Measurements from ENCODE around the gene ACP7. TPM values are rescaled to one million over a fixed set of nuclear protein-coding genes. Genes with fewer than 3 reads are reported as not detected.
"Not testable (repeated sequence)": the region's sequence is repeated elsewhere in the genome, so short reads cannot be mapped to it uniquely, and the experiment has no call there.

Gene ACP7
- total RNA-seq, 4 donors from 2014 or later: not detected

DNA sequence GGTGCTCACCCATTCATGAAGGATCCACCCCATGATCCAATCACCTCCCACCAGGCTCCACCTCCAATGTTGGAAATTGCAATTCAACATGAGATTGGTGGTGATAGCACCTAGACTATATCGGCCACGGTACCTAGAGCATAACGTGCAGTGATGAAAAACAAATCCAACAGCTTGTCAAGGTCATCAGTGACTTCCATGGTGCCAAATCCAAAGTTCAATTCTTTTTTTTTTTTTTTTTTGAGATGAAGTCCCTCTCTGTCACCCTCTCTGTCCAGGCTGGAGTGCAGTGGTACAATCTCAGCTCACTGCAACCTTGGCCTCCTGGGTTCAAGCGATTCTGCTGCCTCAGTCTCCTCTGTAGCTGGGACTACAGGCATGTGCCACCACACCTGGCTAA lies 17.1 kb upstream of the ACP7 start:
- H3K27me3 ChIP-seq: no peaks in the 10 kb centered on the region
- H3K36me3 ChIP-seq: no peaks in the 10 kb centered on the region
- H3K4me1 ChIP-seq: no peaks in the 10 kb centered on the region
- no peak overlapping the region for H3K4me3 ChIP-seq
- TF ChIP-seq, protein P1, sequence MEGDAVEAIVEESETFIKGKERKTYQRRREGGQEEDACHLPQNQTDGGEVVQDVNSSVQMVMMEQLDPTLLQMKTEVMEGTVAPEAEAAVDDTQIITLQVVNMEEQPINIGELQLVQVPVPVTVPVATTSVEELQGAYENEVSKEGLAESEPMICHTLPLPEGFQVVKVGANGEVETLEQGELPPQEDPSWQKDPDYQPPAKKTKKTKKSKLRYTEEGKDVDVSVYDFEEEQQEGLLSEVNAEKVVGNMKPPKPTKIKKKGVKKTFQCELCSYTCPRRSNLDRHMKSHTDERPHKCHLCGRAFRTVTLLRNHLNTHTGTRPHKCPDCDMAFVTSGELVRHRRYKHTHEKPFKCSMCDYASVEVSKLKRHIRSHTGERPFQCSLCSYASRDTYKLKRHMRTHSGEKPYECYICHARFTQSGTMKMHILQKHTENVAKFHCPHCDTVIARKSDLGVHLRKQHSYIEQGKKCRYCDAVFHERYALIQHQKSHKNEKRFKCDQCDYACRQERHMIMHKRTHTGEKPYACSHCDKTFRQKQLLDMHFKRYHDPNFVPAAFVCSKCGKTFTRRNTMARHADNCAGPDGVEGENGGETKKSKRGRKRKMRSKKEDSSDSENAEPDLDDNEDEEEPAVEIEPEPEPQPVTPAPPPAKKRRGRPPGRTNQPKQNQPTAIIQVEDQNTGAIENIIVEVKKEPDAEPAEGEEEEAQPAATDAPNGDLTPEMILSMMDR (IDR thresholded peaks at IDR 0.05): no peak
- no peak for TF ChIP-seq POLR2A (IDR thresholded peaks at IDR 0.05)
- H3K9me3 ChIP-seq: no peaks in the 10 kb centered on the region
- no peak for DNase-seq
- no peak overlapping the region for H3K27ac ChIP-seq

DNA sequence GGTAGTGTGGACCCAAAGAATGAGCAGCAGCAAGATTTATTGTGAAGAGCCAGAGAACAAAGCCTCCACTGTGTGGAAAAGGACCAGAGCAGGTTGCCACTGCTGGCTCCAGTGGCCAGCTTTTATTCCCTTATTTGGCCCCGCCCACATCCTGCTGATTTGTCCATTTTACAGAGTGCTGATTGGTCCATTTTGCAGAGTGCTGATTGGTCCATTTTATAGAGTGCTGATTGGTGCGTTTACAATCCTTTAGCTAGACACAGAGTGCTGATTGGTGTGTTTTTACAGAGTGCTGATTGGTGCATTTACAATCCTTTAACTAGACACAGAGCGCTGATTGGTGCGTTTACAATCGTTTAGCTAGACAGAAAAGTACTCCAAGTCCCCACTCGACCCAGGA lies 15.9 kb upstream of the ACP7 start:
- H3K4me3 ChIP-seq, H3K4me1 ChIP-seq, DNase-seq, H3K36me3 ChIP-seq, H3K27ac ChIP-seq, H3K27me3 ChIP-seq, H3K9me3 ChIP-seq: not testable (repeated sequence)

DNA sequence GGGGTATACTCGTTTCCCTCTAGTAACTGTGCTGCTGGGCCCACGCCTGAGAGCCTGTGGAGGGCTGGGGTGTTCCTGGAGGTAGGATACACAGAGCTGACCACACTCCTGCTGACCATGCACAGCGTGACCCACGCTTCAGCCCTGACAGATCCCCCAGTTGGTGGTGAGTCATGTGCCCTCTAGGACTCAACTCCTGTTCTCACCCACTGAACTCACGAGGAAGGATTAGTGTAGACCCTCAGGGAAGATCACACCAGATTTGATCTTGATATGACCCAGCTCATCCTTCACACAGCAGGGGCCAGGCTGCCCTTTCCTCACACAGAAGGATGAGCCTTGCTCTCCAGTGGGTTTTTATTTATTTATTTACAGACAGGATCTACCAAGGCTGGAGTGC lies 13.3 kb upstream of the ACP7 start:
- no peak for TF ChIP-seq POLR2A (IDR thresholded peaks at IDR 0.05)
- TF ChIP-seq, protein P1 (IDR thresholded peaks at IDR 0.05): no peak
- DNase-seq: no peak

DNA sequence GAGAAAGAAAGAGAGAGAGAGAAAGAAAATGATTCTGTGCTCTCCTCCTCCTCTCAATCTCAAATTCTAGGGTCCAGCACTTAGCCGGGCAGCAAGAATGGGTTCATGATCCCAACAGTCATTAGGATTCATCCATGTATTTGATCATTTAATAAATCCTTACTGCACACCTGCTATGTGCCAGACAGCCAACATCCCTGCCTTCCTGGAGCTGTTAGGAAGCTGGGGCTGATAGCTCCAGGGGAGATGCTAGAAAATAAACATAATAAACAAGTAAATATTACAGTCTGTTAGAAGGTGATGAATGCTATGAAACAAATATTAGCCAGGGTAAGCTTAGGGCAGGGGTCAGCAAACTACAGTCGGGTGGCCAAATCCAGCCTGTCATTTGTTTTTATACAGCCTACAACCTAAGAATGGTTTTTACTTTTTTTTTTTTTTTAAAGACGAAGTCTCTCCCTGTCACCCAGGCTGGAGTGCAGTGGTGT lies 9.9 kb upstream of the ACP7 start:
- no peaks in the 10 kb centered on the region for H3K27me3 ChIP-seq
- no peaks in the 10 kb centered on the region for H3K4me1 ChIP-seq
- H3K27ac ChIP-seq: no peak overlapping the region
- no peak for DNase-seq
- no peaks in the 10 kb centered on the region for H3K9me3 ChIP-seq
- no peak overlapping the region for H3K4me3 ChIP-seq
- no peaks in the 10 kb centered on the region for H3K36me3 ChIP-seq
- TF ChIP-seq, protein P1 (IDR thresholded peaks at IDR 0.05): no peak
- TF ChIP-seq POLR2A (IDR thresholded peaks at IDR 0.05): no peak

More for the DNA sequence above, 13.3 kb upstream of the ACP7 start:
- Histone ChIP-seq H3K27me3 (no peaks in the 10 kb centered on the region), H3K4me3 (no peak overlapping the region), H3K27ac (no peak overlapping the region), H3K9me3 (no peaks in the 10 kb centered on the region), H3K4me1 (no peaks in the 10 kb centered on the region), H3K36me3 (no peaks in the 10 kb centered on the region)

DNA sequence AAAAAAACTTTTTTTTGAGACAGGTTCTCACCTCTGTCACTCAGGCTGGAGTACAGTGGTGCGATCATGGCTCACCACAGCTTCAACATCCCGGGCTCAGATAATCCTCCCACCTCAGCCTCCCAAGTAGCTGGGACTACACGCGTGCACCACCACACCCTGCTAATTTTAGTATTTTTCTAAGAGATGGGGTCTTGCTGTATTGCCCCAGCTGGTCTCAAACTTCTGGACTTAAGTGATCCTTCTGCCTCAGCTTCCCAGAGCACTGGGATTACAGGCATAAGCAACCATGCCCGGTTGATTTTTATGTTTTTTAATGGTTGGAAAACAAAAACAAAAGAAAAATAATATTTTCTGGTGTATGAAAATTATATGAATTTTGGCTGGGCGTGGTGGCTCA lies 9.2 kb upstream of the ACP7 start:
- H3K36me3 ChIP-seq: no peaks in the 10 kb centered on the region
- no peak overlapping the region for H3K27ac ChIP-seq
- no peak for DNase-seq
- TF ChIP-seq, protein P1 (IDR thresholded peaks at IDR 0.05): no peak
- no peak for TF ChIP-seq POLR2A (IDR thresholded peaks at IDR 0.05)
- H3K27me3 ChIP-seq: no peaks in the 10 kb centered on the region
- no peaks in the 10 kb centered on the region for H3K9me3 ChIP-seq
- H3K4me3 ChIP-seq: no peak overlapping the region
- no peaks in the 10 kb centered on the region for H3K4me1 ChIP-seq

DNA sequence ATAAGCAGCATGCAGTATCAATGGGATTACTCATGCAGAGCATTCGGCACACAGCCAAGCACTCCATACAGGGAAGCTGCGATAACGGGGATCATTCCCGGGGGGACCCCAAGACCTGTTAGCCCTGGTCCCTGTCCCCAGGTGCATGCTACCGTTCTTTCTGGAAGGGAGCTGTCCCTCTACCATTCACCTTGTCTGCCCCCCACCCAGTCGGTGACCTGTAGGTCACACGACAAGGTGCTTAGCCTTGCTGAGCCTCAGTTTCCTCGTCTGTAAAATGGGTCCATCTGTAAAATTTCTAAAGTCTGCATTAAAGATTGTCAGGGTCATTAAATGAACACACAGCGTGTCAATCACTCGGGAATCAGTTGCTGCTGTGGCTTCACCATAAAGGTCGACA lies 6.8 kb upstream of the ACP7 start:
- H3K36me3 ChIP-seq: no peaks in the 10 kb centered on the region
- no peak for DNase-seq
- no peak overlapping the region for H3K27ac ChIP-seq
- no peak for TF ChIP-seq POLR2A (IDR thresholded peaks at IDR 0.05)
- TF ChIP-seq, protein P1 (IDR thresholded peaks at IDR 0.05): no peak
- H3K9me3 ChIP-seq: no peaks in the 10 kb centered on the region
- no peak overlapping the region for H3K4me3 ChIP-seq
- H3K27me3 ChIP-seq: no peaks in the 10 kb centered on the region
- H3K4me1 ChIP-seq: no peaks in the 10 kb centered on the region
